GM19328 (cell line): ENCODE results near the gene IGSF5.
"Not testable (repeated sequence)": the region's sequence is repeated elsewhere in the genome, so short reads cannot be mapped to it uniquely, and the experiment has no call there.

Experiments
- ATAC-seq: cut with Tn5 transposase; IDR thresholded peaks from one replicate; pipeline ENCODE4 v1.9.1; 2021; ENCODE audit warnings: mild to moderate bottlenecking, moderate library complexity; ENCODE audit not compliant: unreplicated experiment

The IGSF5 gene

GRCh38 chr21:39737376-39738000 is 7.5 kb upstream of the IGSF5 start:
- ATAC-seq: no peak

- ATAC-seq: no peak
Measured at GRCh38 chr21:39738566-39738965, 6.4 kb upstream of the IGSF5 start.

GRCh38 chr21:39739531-39739930 is 5.5 kb upstream of the IGSF5 start:
- ATAC-seq: not testable (repeated sequence)

- ATAC-seq: not testable (repeated sequence)
Measured at GRCh38 chr21:39742561-39742960, 2.4 kb upstream of the IGSF5 start.

GRCh38 chr21:39745332-39745731 is 349 bp downstream of the IGSF5 start:
- ATAC-seq: not testable (repeated sequence)

GRCh38 chr21:39750670-39751069 is 5.7 kb downstream of the IGSF5 start:
- ATAC-seq: no peak

GRCh38 chr21:39754811-39755210 is 9.8 kb downstream of the IGSF5 start:
- ATAC-seq: no peak

GRCh38 chr21:39756285-39756684 is 11.3 kb downstream of the IGSF5 start:
- ATAC-seq: no peak

GRCh38 chr21:39763272-39763970 is 18.4 kb downstream of the IGSF5 start:
- ATAC-seq: no peak

GRCh38 chr21:39774227-39774626 is 29.2 kb downstream of the IGSF5 start:
- ATAC-seq: no peak

GRCh38 chr21:39775816-39776215 is 30.8 kb downstream of the IGSF5 start:
- ATAC-seq: no peak

GRCh38 chr21:39776589-39776988 is 31.6 kb downstream of the IGSF5 start:
- ATAC-seq: no peak

GRCh38 chr21:39781331-39781730 is 36.3 kb downstream of the IGSF5 start:
- no peak for ATAC-seq

- ATAC-seq: no peak
Measured at GRCh38 chr21:39788383-39788782, 43.4 kb downstream of the IGSF5 start.

- ATAC-seq: no peak
Measured at GRCh38 chr21:39796466-39796865, 51.5 kb downstream of the IGSF5 start.

GRCh38 chr21:39799178-39799577 is 54.2 kb downstream of the IGSF5 start:
- no peak for ATAC-seq

- ATAC-seq: no peak
Measured at GRCh38 chr21:39800311-39800710, 55.3 kb downstream of the IGSF5 start.

- no peak for ATAC-seq
Measured at GRCh38 chr21:39802217-39802616, 57.2 kb downstream of the IGSF5 start.

- no peak for ATAC-seq
Measured at GRCh38 chr21:39803393-39803792, 58.4 kb downstream of the IGSF5 start.

- ATAC-seq: no peak
Measured at GRCh38 chr21:39804240-39804639, 59.3 kb downstream of the IGSF5 start.

GRCh38 chr21:39805983-39806382 is 61.0 kb downstream of the IGSF5 start:
- no peak for ATAC-seq

GRCh38 chr21:39807738-39808137 is 62.8 kb downstream of the IGSF5 start:
- ATAC-seq: no peak

GRCh38 chr21:39809936-39810335 is 65.0 kb downstream of the IGSF5 start:
- ATAC-seq: no peak
